Smooth muscle cell (in vitro differentiated cells): ENCODE measurements around the gene ELOVL2. TPM values are rescaled to one million over a fixed set of nuclear protein-coding genes. Genes with fewer than 3 reads are reported as not detected.
A peak's percentile ranks its signal among the peaks of the same experiment; 100 is the strongest.

Experiments
- DNase-seq: peaks from one replicate; lab custom pipeline; 2025; ENCODE audit not compliant: unreplicated experiment; lab: John Stamatoyannopoulos, UW
- H2AFZ ChIP-seq: fragments of 200-600 bp; sonication (generic); 2 replicates; pipeline ENCODE4 v1.6.0; 2016; ENCODE audit warnings: antibody characterized with exemption, low read depth, mild to moderate bottlenecking
- H3F3A ChIP-seq: fragments of 200-600 bp; sonication (generic); 2 replicates; pipeline ENCODE4 v1.6.0; 2017; ENCODE audit warnings: antibody characterized with exemption, low read depth
- H3K27ac ChIP-seq: fragments of 200-600 bp; sonication (generic); 2 replicates; pipeline ENCODE4 v1.5.1; 2016; ENCODE audit warnings: low read depth, mild to moderate bottlenecking
- H3K27me3 ChIP-seq: fragments of 200-600 bp; sonication (generic); 2 replicates; pipeline ENCODE4 v1.6.1; 2016; ENCODE audit warnings: low read depth, mild to moderate bottlenecking
- H3K36me3 ChIP-seq: fragments of 200-600 bp; sonication (generic); 2 replicates; pipeline ENCODE4 v1.5.1; 2016; ENCODE audit warnings: low read depth
- H3K4me1 ChIP-seq: fragments of 200-600 bp; sonication (generic); 2 replicates; pipeline ENCODE4 v1.5.1; 2016; ENCODE audit warnings: low read depth
- H3K4me2 ChIP-seq: fragments of 200-600 bp; sonication (generic); 2 replicates; pipeline ENCODE4 v1.6.0; 2016; ENCODE audit warnings: mild to moderate bottlenecking
- H3K4me3 ChIP-seq: fragments of 200-600 bp; sonication (generic); 2 replicates; pipeline ENCODE4 v1.5.1; 2016; ENCODE audit warnings: mild to moderate bottlenecking
- H3K79me2 ChIP-seq: fragments of 200-600 bp; sonication (generic); 2 replicates; pipeline ENCODE4 v1.6.0; 2016; ENCODE audit warnings: low read depth, mild to moderate bottlenecking
- H3K9ac ChIP-seq: fragments of 200-600 bp; sonication (generic); 2 replicates; pipeline ENCODE4 v1.6.0; 2016; ENCODE audit warnings: low read depth
- H3K9me3 ChIP-seq: fragments of 200-600 bp; sonication (generic); replicated peaks from 2 replicates; pipeline ENCODE4 v1.5.1; 2016; ENCODE audit warnings: low read depth
- H4K20me1 ChIP-seq: fragments of 200-600 bp; sonication (generic); 2 replicates; pipeline ENCODE4 v1.6.0; 2016; ENCODE audit warnings: low read depth
- WGBS: methylation state at CpG from one replicate; pipeline ENCODE4 v1.1.7; 2016; ENCODE audit warnings: low lambda C conversion rate; 5-methylcytosine and 5-hydroxymethylcytosine counted together
- polyA plus RNA-seq: library from polyadenylated mRNA; unstranded; fragments of >200 nt; fragmentation: Nextera tagmentation; extraction: Ambion mirVana; gene quantifications from 2 replicates; pipeline ENCODE4 v1.2.1, GENCODE V29; 2016
- total RNA-seq: library from RNA; depleted of rRNA; stranded (reverse); fragments of >200 nt; gene quantifications from 2 replicates; pipeline ENCODE4 v1.2.3, GENCODE V29; 2014
- TF ChIP-seq, protein P1 (sequence below): fragments of 200-600 bp; sonication (generic); IDR thresholded peaks from 2 replicates; pipeline ENCODE4 v1.5.1; 2017; ENCODE audit warnings: borderline replicate concordance, mild to moderate bottlenecking, antibody characterized with exemption; ENCODE audit not compliant: insufficient read depth, poor library complexity, severe bottlenecking

Gene ELOVL2
- total and polyA plus RNA-seq, 2 experiments from 2014 or later, result 15.9 to 28.9 TPM

DNA sequence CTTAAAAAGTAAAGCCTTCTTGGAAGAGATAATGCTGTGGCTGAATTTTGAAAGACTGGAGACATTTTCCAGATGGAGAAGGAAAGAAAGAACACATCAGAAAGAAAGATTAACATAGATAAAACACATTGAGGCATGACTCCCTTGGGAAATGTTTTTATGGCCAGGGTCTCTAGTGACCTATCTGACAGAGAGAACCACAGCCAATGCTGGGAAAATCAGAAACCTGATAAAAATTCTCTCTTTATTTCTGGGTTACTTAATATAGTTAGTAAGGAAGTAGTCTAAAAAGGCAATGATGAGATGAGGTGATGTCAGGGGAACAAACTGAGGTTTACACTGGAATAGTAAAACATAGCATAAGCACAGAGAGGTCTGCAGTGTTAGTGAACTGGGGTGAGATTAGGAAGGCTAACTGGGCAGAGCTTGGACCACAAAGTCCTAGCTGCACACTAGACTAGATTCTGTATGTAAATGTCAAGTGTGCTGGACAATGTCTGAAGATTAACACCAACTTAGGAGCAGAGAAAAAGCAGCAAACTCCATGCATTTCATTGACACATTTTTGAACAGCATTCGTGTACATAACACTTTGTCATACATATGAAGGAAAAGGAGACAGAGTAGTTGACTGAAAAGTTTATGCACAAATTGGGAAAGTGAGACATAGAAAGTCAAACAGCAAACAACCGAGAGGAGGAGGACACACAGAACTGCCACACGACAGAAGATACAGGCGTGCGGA lies 31.0 kb downstream of the ELOVL2 start:
- no peak for DNase-seq
- Histone ChIP-seq H2AFZ (no peak overlapping the region), H3K4me1 (peaks cover 38% of the 10 kb centered on the region), H3K4me3 (no peak overlapping the region), H3K9me3 (no peaks in the 10 kb centered on the region), H3F3A (peaks cover 16% of the 10 kb centered on the region), H3K27ac (peak overlapping the region; percentile 79), H3K4me2 (peak overlapping the region; percentile 66), H3K79me2 (peaks cover 10% of the 10 kb centered on the region), H3K36me3 (no peaks in the 10 kb centered on the region), H3K9ac (no peak overlapping the region), H3K27me3 (no peaks in the 10 kb centered on the region), H4K20me1 (no peaks in the 10 kb centered on the region)
- WGBS, result 50% methylated on average over 5 of the region's 5 CpGs
- TF ChIP-seq, protein P1, sequence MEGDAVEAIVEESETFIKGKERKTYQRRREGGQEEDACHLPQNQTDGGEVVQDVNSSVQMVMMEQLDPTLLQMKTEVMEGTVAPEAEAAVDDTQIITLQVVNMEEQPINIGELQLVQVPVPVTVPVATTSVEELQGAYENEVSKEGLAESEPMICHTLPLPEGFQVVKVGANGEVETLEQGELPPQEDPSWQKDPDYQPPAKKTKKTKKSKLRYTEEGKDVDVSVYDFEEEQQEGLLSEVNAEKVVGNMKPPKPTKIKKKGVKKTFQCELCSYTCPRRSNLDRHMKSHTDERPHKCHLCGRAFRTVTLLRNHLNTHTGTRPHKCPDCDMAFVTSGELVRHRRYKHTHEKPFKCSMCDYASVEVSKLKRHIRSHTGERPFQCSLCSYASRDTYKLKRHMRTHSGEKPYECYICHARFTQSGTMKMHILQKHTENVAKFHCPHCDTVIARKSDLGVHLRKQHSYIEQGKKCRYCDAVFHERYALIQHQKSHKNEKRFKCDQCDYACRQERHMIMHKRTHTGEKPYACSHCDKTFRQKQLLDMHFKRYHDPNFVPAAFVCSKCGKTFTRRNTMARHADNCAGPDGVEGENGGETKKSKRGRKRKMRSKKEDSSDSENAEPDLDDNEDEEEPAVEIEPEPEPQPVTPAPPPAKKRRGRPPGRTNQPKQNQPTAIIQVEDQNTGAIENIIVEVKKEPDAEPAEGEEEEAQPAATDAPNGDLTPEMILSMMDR, result no peak

DNA sequence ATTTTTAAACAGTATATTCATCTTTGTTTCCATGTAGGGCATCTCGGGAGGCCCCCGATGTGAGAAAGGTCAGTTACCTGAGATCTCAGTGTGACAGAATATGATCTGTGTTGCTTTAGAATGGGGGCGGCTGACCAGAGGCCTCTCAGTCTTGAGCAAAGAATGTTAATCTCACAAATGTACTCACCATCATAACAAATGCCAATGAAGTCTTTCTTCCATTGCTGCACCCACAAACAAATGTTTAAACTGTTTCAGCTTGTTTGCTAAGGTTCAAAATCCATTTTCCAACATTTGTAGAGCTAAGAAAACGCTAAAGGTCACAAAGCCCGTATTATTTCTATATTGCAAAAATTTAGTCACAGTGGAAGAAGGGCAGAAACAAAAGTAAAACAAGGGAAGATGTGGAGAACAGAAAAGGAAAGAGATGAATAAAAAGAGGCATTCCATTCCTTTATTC lies 31.8 kb downstream of the ELOVL2 start:
- no peaks in the 10 kb centered on the region for H4K20me1 ChIP-seq

DNA sequence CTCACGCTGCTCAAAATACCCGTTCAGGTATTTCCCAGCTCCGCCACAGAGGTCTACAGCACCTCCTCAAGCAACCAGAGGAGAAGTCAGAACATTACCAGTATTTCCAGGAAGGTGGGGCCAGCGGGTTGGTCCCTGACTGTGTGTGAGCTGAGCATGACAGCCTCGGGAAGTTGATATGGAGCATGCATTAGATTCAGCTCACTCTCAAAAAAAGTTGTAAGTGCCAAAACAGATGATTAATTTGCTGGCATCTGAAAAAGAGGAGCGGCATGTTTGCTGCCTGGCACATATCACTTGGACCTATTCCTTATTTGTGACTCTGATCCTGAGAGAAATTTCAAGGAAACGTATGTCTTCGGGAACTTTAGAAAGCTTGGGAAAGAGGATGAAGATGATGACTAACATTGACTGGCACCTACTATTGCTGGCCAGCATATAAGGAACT lies 32.3 kb downstream of the ELOVL2 start:
- DNase-seq, result no peak
- H3K9me3 ChIP-seq, result no peaks in the 10 kb centered on the region
- no peaks in the 10 kb centered on the region for H3K36me3 ChIP-seq
- no peak overlapping the region for H2AFZ ChIP-seq
- WGBS, result 37% methylated on average over 8 of the region's 8 CpGs
- H3K4me3 ChIP-seq, result no peak overlapping the region
- no peaks in the 10 kb centered on the region for H4K20me1 ChIP-seq
- peaks cover 6% of the 10 kb centered on the region for H3K79me2 ChIP-seq
- H3K27ac ChIP-seq, result peak overlapping the region; percentile 79
- TF ChIP-seq, protein P1, result no peak
- peak overlapping the region; percentile 66 for H3K4me2 ChIP-seq
- H3K4me1 ChIP-seq, result peaks cover 43% of the 10 kb centered on the region
- H3K27me3 ChIP-seq, result no peaks in the 10 kb centered on the region
- H3F3A ChIP-seq, result peaks cover 21% of the 10 kb centered on the region
- no peak overlapping the region for H3K9ac ChIP-seq

More for the DNA sequence above, 31.8 kb downstream of the ELOVL2 start:
- Histone ChIP-seq H3K36me3 (no peaks in the 10 kb centered on the region), H3K9me3 (no peaks in the 10 kb centered on the region), H3K4me2 (peak overlapping the region; percentile 66), H3F3A (peaks cover 16% of the 10 kb centered on the region), H3K27ac (peak overlapping the region; percentile 79), H2AFZ (no peak overlapping the region), H3K9ac (no peak overlapping the region), H3K4me1 (peaks cover 43% of the 10 kb centered on the region), H3K27me3 (no peaks in the 10 kb centered on the region), H3K4me3 (no peak overlapping the region), H3K79me2 (peaks cover 9% of the 10 kb centered on the region)
- TF ChIP-seq, protein P1, result no peak
- WGBS, result 73% methylated on average over 5 of the region's 5 CpGs
- DNase-seq, result no peak
